GM18507 (cell line): ENCODE measurements around the gene GMNN.
"Not testable (repeated sequence)": the region's sequence is repeated elsewhere in the genome, so short reads cannot be mapped to it uniquely, and the experiment has no call there.

ENCODE experiments used
- DNase-seq: peaks from one replicate; pipeline ENCODE4 v3.0.0; 2011; ENCODE audit warnings: low read depth; ENCODE audit not compliant: insufficient read length; ENCODE audit errors: extremely low spot score
- FAIRE-seq: peaks from 2 replicates; lab custom pipeline; 2011; peaks lifted over from hg19 to GRCh38; lab: Jason Lieb, UNC

GMNN gene

GRCh38 chr6:24760210-24760609, 14.5 kb upstream of the GMNN start:
- DNase-seq (no peak), FAIRE-seq (no peak)

- FAIRE-seq: no peak
- no peak for DNase-seq
Observed at GRCh38 chr6:24761193-24761835, 13.4 kb upstream of the GMNN start.

GRCh38 chr6:24761851-24762250, 12.9 kb upstream of the GMNN start:
- FAIRE-seq: no peak
- DNase-seq: no peak

DNA sequence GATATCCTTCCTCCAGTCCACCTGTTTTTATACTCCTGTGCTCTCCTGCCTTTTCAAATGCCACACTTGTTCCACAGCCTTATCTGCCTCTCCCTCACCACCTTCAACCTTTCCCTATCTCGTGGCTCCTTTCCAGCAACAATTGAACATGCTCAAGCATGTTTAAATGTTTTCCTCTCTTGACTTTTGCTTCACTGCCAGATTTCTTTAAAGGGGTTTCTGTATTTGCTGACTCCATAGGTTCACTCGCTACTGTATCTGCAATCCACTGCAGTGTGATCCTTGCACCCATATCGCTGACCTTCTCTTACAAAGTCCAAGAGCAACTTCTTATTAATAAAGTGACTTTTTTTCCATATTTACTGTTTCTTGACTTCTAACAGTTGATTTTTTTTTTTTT, 11.2 kb upstream of the GMNN start:
- DNase-seq (no peak), FAIRE-seq (no peak)

GRCh38 chr6:24764833-24765828, 9.6 kb upstream of the GMNN start:
- not testable (repeated sequence) for DNase-seq, FAIRE-seq

DNA sequence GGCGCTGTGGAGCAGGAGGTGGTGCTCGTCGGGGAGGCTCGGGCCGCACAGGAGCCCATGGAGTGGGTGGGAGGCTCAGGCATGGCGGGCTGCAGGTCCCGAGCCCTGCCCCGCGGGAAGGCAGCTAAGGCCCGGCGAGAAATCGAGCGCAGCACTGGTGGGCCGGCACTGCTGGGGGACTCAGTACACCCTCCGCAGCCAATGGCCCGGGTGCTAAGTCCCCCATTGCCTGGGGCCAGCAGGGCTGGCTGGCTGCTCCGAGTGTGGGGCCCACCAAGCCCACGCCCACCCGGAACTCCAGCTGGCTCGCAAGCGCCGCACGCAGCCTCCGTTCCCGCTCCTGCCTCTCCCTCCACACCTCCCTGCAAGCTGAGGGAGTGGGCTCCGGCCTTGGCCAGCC, 8.8 kb upstream of the GMNN start:
- FAIRE-seq, DNase-seq: not testable (repeated sequence)

- DNase-seq (no peak), FAIRE-seq (peak; percentile 56)
Observed at GRCh38 chr6:24766680-24767462, 7.9 kb upstream of the GMNN start.

DNA sequence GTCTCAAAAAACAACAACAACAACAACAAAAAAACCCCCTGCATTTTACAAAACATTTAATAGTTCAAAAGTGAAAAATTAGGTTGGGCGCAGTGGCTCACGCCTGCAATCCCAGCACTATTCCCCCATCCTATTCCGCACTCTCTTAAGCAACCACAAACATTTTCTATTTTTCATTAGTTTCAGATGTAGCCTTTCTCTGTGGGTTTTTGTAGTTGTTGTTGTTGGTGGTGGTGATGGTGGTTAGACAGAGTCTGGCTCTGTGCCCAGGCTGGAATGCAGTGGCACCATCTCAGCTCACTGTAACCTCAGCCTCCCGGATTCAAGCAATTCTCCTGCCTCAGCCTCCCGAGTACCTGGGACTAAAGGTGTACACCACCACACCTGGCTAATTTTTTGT, 6.4 kb upstream of the GMNN start:
- FAIRE-seq: no peak

GRCh38 chr6:24775520-24776058, 852 bp downstream of the GMNN start:
- DNase-seq (no peak), FAIRE-seq (peak; percentile 49)

More for the DNA sequence above, 6.4 kb upstream of the GMNN start:
- no peak for DNase-seq

DNA sequence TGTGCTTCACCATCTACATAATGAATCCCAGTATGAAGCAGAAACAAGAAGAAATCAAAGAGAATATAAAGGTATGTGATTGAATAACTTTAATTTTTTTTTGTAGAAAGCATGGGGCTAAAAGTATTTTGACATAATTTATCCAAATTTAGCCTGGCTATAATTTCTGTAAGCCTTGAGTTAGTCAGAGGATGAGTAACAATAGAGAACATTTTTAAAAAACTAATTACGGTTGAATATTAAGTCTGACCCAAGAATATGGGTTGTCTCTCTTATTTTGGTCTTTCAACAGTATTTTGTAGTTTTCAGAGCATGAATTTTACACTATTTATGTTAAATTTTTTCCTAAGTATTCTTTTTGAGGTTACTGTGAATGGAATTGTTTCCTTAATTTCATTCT, 2.5 kb downstream of the GMNN start:
- FAIRE-seq (no peak), DNase-seq (no peak)

DNA sequence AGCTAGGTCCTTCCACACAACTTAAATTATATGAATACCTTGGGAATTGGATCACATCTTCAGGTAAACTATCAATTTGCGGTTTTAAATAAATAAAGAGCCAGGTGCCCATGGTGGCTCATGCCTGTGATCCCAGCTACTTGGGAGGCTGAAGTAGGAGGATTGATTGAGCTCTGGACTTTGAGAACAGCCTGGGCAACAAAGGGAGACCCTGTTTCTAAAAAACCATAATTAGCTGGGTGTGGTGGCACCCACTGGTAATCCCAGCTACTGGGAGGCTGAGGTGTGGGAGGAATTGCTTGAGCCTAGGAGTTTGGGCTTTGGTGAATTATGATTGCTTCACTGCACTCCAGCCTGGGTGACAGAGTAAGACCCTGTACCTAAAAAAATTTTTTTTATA, 3.4 kb downstream of the GMNN start:
- FAIRE-seq (no peak), DNase-seq (no peak)

DNA sequence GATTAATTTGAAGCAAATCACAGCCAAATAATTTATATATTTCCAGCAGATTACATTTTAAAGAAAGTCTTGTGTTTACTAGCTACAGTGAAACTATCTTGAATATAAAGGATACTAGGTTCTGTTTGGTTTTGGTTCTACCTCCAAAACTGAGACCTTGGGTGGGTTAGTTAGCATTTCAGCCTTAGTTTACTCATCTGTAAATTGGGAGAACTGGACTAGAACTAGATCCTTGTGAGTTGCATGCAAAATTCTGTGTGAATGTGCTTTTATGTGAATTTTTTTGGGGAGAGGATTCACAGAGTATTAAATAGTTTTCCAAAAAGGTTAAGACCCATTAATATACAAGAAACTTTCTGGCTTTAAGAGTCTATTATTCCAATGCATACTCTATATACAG, 4.1 kb downstream of the GMNN start:
- no peak for FAIRE-seq
- DNase-seq: no peak

DNA sequence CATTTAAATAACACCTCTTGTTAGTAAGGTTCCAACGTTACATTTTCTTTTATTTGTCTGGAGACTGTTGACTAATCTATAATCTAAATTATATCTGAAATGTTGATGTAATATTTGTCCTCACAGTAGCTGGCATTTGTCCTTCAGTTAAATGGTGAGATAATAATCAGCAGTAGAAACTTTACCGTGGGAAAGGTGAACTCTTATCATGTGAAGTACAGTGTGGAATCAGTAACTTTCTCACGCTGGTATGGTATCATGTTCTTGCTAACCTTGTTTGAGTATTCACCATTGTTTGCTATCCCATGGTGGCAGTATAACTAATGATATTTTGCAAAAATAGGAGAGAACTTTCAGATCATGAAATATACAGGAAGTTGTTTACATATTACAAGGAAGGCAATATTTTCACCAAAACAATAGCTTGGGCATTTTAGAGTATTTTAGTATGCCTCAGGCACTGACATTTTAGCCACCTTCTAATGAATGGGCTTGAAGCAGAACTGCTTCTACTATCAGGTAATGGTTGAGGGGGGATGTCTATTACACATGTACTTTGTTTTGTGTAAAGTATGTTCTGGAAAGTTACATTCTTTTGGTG, 4.8 kb downstream of the GMNN start:
- FAIRE-seq: peak; percentile 69

GRCh38 chr6:24780206-24780605, 5.5 kb downstream of the GMNN start:
- DNase-seq (no peak), FAIRE-seq (no peak)

More for the DNA sequence above, 4.8 kb downstream of the GMNN start:
- no peak for DNase-seq

DNA sequence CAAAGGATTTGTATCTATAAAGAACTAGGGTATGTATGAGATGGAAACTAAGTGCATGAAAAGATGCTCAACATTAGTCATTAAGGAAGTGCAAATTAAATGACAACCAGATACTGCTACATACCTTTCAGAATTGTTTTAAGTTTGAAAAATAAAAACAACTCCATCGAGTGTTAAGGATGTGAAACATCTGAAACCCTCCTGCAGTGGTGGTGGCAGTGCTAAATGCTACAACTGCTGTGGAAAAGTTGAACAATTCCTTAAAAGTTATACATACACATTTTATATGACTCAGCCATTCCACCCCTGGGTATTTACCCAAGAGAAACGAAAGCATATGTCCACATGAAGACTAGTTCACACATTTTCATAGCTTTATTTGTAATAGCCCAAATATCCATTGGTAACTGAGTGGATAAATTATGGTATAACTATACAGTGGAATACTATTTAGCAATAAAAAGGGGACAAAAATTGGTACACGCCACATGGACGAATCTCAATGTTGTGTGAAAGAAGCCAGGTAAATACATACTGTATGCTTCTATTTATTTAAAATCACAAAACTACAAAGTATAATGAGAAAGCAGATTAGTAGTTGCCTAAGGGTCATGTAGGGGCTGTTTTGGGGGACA, 13.4 kb downstream of the GMNN start:
- DNase-seq: no peak
- FAIRE-seq: no peak

DNA sequence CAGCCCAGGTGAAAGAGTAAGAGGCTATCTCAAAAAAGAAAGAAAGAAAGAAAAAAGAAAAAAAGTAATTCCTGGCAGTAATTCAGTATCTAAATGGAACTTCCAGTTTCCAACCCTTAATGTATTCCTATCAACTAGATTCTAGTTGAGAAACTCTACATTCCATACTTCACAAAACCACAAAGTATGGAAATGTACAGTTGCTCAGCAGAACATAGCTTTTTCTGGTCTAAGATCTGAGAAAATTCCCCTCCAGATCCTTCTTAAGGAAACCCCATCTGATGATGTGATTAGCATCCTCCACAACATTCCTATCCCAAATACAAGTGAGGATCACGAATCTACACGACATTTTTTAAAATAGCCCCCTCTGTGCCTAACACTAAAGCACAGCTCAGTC, 20.4 kb downstream of the GMNN start:
- FAIRE-seq (no peak), DNase-seq (no peak)

- FAIRE-seq (no peak), DNase-seq (no peak)
Observed at GRCh38 chr6:24796616-24797290, 22.0 kb downstream of the GMNN start.

GRCh38 chr6:24797596-24798216, 23.0 kb downstream of the GMNN start:
- DNase-seq: no peak
- no peak for FAIRE-seq
